HEK293T (cell line): ENCODE measurements around the gene SIK3.
"Not testable (repeated sequence)": the region's sequence is repeated elsewhere in the genome, so short reads cannot be mapped to it uniquely, and the experiment has no call there.

ENCODE experiments used
- CTCF ChIA-PET: fragments of 350-600 bp; formaldehyde crosslinking; extraction: SDS; loops from one replicate; lab custom pipeline; 2021; ENCODE audit warnings: antibody characterized with exemption, inconsistent platforms; lab: Yijun Ruan, JAX
- POLR2A ChIA-PET: fragments of 350-600 bp; formaldehyde crosslinking; extraction: SDS; loops from one replicate; lab custom pipeline; 2020; ENCODE audit warnings: antibody characterized with exemption, inconsistent platforms; lab: Yijun Ruan, JAX
- DNase-seq: peaks from one replicate; pipeline ENCODE4 v3.0.0; 2012; ENCODE audit warnings: mixed read lengths; ENCODE audit errors: extremely low spot score
- ARNT ChIP-seq: fragments of 450-650 bp; IDR thresholded peaks from 2 replicates; pipeline ENCODE4 v1.6.1; 2017; ENCODE audit warnings: mild to moderate bottlenecking
- BHLHE40 ChIP-seq: fragments of 450-650 bp; IDR thresholded peaks from 2 replicates; pipeline ENCODE4 v1.6.1; 2016; ENCODE audit warnings: mild to moderate bottlenecking, moderate library complexity, borderline replicate concordance
- CTBP1 ChIP-seq: fragments of 450-650 bp; IDR thresholded peaks from 2 replicates; pipeline ENCODE4 v1.6.1; 2016; ENCODE audit warnings: borderline replicate concordance
- ELF4 ChIP-seq: fragments of 450-650 bp; IDR thresholded peaks from 2 replicates; pipeline ENCODE4 v1.6.1; 2017; ENCODE audit warnings: antibody characterized with exemption
- FOXA1 ChIP-seq: fragments of 450-650 bp; IDR thresholded peaks from 2 replicates; pipeline ENCODE4 v1.6.1; 2016; ENCODE audit warnings: mild to moderate bottlenecking
- FOXK2 ChIP-seq: fragments of 450-650 bp; IDR thresholded peaks from 2 replicates; pipeline ENCODE4 v1.6.1; 2016; ENCODE audit warnings: mild to moderate bottlenecking
- FOXM1 ChIP-seq: fragments of 450-650 bp; IDR thresholded peaks from 2 replicates; pipeline ENCODE4 v1.6.1; 2017; ENCODE audit warnings: mild to moderate bottlenecking, borderline replicate concordance
- HDGF ChIP-seq: fragments of 450-650 bp; IDR thresholded peaks from 2 replicates; pipeline ENCODE4 v1.6.1; 2017; ENCODE audit warnings: antibody characterized with exemption, borderline replicate concordance
- L3MBTL2 ChIP-seq: fragments of 450-650 bp; conservative IDR thresholded peaks from 2 replicates; pipeline ENCODE4 v1.6.1; 2016; ENCODE audit warnings: mild to moderate bottlenecking
- LEF1 ChIP-seq: fragments of 450-650 bp; IDR thresholded peaks from 2 replicates; pipeline ENCODE4 v1.6.1; 2017; ENCODE audit warnings: mild to moderate bottlenecking, borderline replicate concordance
- NFRKB ChIP-seq: fragments of 450-650 bp; IDR thresholded peaks from 2 replicates; pipeline ENCODE4 v1.6.1; 2016; ENCODE audit warnings: mild to moderate bottlenecking, moderate library complexity
- PKNOX1 ChIP-seq: fragments of 450-650 bp; IDR thresholded peaks from 2 replicates; pipeline ENCODE4 v1.6.1; 2016
- SP1 ChIP-seq: fragments of 450-650 bp; IDR thresholded peaks from 2 replicates; pipeline ENCODE4 v1.6.1; 2017
- SUZ12 ChIP-seq: fragments of 450-650 bp; IDR thresholded peaks from 2 replicates; pipeline ENCODE4 v1.6.1; 2016; ENCODE audit warnings: mild to moderate bottlenecking
- TARDBP ChIP-seq: fragments of 450-650 bp; IDR thresholded peaks from 2 replicates; pipeline ENCODE4 v1.6.1; 2016
- ZNF384 ChIP-seq: fragments of 450-650 bp; IDR thresholded peaks from 2 replicates; pipeline ENCODE4 v1.6.1; 2016

Gene SIK3

GRCh38 chr11:116835791-116836631, 262.2 kb downstream of the SIK3 start:
- TF ChIP-seq HDGF = no peak
- TF ChIP-seq L3MBTL2 = peak; percentile 90
- TF ChIP-seq BHLHE40 = no peak
- peak; percentile 93 for DNase-seq
- CTCF ChIA-PET = interaction anchor here (0.6 to 3.3 kb wide), 24 partner anchors 11 to 358 kb away, joined by 3 to 56 read pairs (median 4); partner anchors contain the start of genes APOA4, APOA5 and SIDT2
- POLR2A ChIA-PET = interaction anchor here (0.6 to 3.0 kb wide), 13 partner anchors 10 to 302 kb away, joined by 3 to 28 read pairs (median 5); partner anchors contain the start of genes APOA4, APOA5, BUD13 and ZPR1

DNA sequence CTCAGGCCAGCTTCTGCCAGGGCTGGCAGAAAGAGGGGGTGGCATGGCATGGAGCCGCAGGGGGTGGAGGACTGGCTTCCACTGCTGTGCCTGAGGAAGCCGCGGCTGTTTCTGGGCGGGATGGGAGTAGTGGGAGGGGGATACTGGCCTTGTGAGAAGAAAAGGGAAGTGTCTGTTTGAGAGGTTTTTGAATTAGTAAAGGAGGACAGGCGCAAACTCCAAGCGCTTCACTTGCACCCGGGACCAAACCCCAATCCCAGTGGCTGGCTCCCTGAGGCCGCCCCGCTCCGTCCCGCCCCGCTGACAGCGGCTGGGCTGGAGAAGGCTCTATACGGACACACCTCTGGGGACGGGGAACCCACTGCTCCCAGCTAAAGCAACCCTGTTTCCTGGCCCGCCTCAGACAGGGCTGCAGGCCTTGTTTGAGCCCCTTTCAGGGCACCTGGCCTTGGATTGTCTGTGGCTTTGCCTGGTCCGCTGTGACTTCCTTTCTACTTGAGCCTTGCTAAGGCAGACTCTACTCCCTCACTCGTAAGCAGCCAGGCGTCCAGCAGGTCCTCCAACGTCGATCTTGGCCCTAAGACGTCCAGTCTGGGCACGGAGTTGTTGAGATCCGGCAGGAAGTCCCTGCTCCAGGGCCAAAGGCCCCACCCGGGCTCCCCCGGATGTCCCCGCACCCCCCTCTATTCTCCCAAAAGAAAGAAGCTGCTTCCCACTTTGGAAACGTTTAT, 263.0 kb downstream of the SIK3 start:
- peak; percentile 14 for DNase-seq
- TF ChIP-seq ARNT = no peak
- TF ChIP-seq FOXA1 = no peak
- TF ChIP-seq SUZ12 = no peak
- no peak for TF ChIP-seq FOXK2
- TF ChIP-seq TARDBP = no peak
- no peak for TF ChIP-seq HDGF
- TF ChIP-seq NFRKB = no peak
- no peak for TF ChIP-seq LEF1
- TF ChIP-seq FOXM1 = no peak
- TF ChIP-seq SP1 = no peak
- no peak for TF ChIP-seq CTBP1
- no peak for TF ChIP-seq ZNF384
- no peak for TF ChIP-seq BHLHE40
- TF ChIP-seq L3MBTL2 = no peak
- POLR2A ChIA-PET = interaction anchor here (0.6 to 3.0 kb wide), 11 partner anchors 12 to 303 kb away, joined by 3 to 28 read pairs (median 5); partner anchors contain the start of genes APOA4, APOA5, BUD13 and ZPR1
- CTCF ChIA-PET = interaction anchor here (0.6 to 3.3 kb wide), 21 partner anchors 10 to 359 kb away, joined by 3 to 56 read pairs (median 4); partner anchors contain the start of genes APOA4, APOA5 and SIDT2

DNA sequence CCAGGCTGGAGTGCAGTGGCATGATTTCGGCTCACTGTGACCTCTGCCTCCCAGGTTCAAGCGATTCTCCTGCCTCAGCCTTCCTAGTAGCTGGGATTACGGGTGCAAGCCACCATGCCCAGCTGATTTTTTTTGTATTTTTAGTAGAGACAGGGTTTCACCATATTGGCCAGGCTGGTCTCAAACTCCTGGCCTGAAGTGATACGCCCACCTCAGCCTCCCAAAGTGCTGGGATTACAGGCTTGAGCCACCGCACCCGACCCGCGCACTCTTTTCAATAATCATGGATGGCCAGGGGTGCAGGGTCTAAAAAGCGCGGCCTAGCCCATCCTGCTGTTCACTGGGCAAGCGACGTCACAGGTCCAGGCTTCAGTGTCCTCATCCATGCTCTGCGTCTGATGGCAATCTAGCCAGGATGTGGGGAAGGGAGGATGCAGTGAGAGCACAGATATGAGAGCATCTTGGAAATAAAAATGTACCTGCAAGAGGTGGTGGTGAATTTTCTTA, 263.6 kb downstream of the SIK3 start:
- ChIA-PET POLR2A (interaction anchor here (1.4 to 3.0 kb wide), 4 partner anchors 12 to 47 kb away, joined by 5 to 28 read pairs (median 16); partner anchors contain the start of genes APOA4, APOA5 and ZPR1), CTCF (interaction anchor here (3.3 kb wide), 1 partner anchor 44 kb away, joined by 56 read pairs; the partner anchor contains the start of gene APOA5)
- not testable (repeated sequence) for DNase-seq

GRCh38 chr11:116833816-116834534, 264.3 kb downstream of the SIK3 start:
- TF ChIP-seq HDGF = no peak
- no peak for TF ChIP-seq ELF4
- no peak for TF ChIP-seq L3MBTL2
- TF ChIP-seq PKNOX1 = no peak
- no peak for TF ChIP-seq TARDBP
- no peak for TF ChIP-seq FOXK2
- no peak for TF ChIP-seq LEF1
- TF ChIP-seq NFRKB = no peak
- no peak for TF ChIP-seq CTBP1
- POLR2A ChIA-PET = interaction anchor here (0.6 to 3.0 kb wide), 2 partner anchors 44 to 46 kb away, joined by 4 to 24 read pairs; partner anchors contain the start of gene ZPR1
- no peak for DNase-seq
- CTCF ChIA-PET = interaction anchor here (0.6 to 0.7 kb wide), 2 partner anchors 43 to 101 kb away, joined by 3 read pairs; partner anchors contain the start of gene APOA5

- DNase-seq = no peak
- CTCF ChIA-PET = interaction anchor here (0.6 to 0.7 kb wide), 2 partner anchors 42 to 100 kb away, joined by 3 read pairs; partner anchors contain the start of gene APOA5
- TF ChIP-seq LEF1 = no peak
- TF ChIP-seq L3MBTL2 = no peak
- TF ChIP-seq FOXM1 = no peak
- TF ChIP-seq SP1 = no peak
- TF ChIP-seq ZNF384 = no peak
- TF ChIP-seq PKNOX1 = no peak
- no peak for TF ChIP-seq SUZ12
- POLR2A ChIA-PET = interaction anchor here (0.6 kb wide), 1 partner anchor 43 kb away, joined by 4 read pairs; no protein-coding TSS in a partner anchor
These were observed 264.8 kb downstream of the SIK3 start for GRCh38 chr11:116833491-116833815.
